Caki2 (cell line): ENCODE results near the gene PODNL1. TPM values are rescaled to one million over a fixed set of nuclear protein-coding genes. Genes with fewer than 3 reads are reported as not detected.

Experiments
- DNase-seq: peaks from one replicate; pipeline ENCODE4 v3.0.0-alpha.2; 2015; ENCODE audit warnings: low read depth
- in situ Hi-C: cut with HindIII; loops from 2 replicates; pipeline ENCODE4 v1.10.0; 2016; ENCODE audit warnings: low sequenced_read_pairs, low pct_unique_long_range_greater_than_20kb, mixed read lengths
- total RNA-seq: library from RNA; depleted of rRNA; stranded (reverse); fragments of >200 nt; shearing (Covaris generic); gene quantifications from 2 replicates; pipeline ENCODE4 v1.2.3, GENCODE V29; 2014; ENCODE audit warnings: low replicate concordance; rRNA removed

Gene PODNL1
- 16.1 TPM in 1 of 2 replicates, not detected in the other for total RNA-seq

- DNase-seq, result no peak
- in situ Hi-C loops, result no loop called here
Observed at GRCh38 chr19:13938301-13939064, at the start of gene PODNL1. Gene PODNL1 (minus strand): TSS chr19:13938417. CDS start chr19:13938181, 236 bp downstream.

- no peak for DNase-seq
- in situ Hi-C loops, result no loop called here
Observed at GRCh38 chr19:13987101-13987890, 49.1 kb upstream of the PODNL1 start.

GRCh38 chr19:13986348-13986904 lies 48.2 kb upstream of the PODNL1 start:
- no peak for DNase-seq
- in situ Hi-C loops, result no loop called here

- DNase-seq, result no peak
- in situ Hi-C loops, result no loop called here
Observed at GRCh38 chr19:13985771-13986347, 47.6 kb upstream of the PODNL1 start.

GRCh38 chr19:13984875-13985741 lies 46.9 kb upstream of the PODNL1 start:
- DNase-seq, result no peak
- in situ Hi-C loops, result no loop called here

- DNase-seq, result no peak
- in situ Hi-C loops, result no loop called here
Observed at GRCh38 chr19:13984186-13984585, 46.0 kb upstream of the PODNL1 start.

GRCh38 chr19:13983213-13983889 lies 45.1 kb upstream of the PODNL1 start:
- in situ Hi-C loops, result no loop called here
- DNase-seq, result no peak

- DNase-seq, result no peak
- in situ Hi-C loops, result no loop called here
Observed at GRCh38 chr19:13982773-13983172, 44.6 kb upstream of the PODNL1 start.

GRCh38 chr19:13981988-13982501 lies 43.8 kb upstream of the PODNL1 start:
- DNase-seq, result no peak
- in situ Hi-C loops, result no loop called here

GRCh38 chr19:13981467-13981866 lies 43.2 kb upstream of the PODNL1 start:
- no peak for DNase-seq
- in situ Hi-C loops, result no loop called here

- no peak for DNase-seq
- in situ Hi-C loops, result no loop called here
Observed at GRCh38 chr19:13981021-13981420, 42.8 kb upstream of the PODNL1 start.

GRCh38 chr19:13980340-13980739 lies 42.1 kb upstream of the PODNL1 start:
- in situ Hi-C loops, result no loop called here

GRCh38 chr19:13979686-13980085 lies 41.5 kb upstream of the PODNL1 start:
- in situ Hi-C loops, result no loop called here
- no peak for DNase-seq

More at GRCh38 chr19:13980340-13980739, 42.1 kb upstream of the PODNL1 start:
- DNase-seq, result no peak

- in situ Hi-C loops, result no loop called here
Observed at GRCh38 chr19:13979244-13979615, 41.0 kb upstream of the PODNL1 start.

GRCh38 chr19:13978351-13979243 lies 40.4 kb upstream of the PODNL1 start:
- DNase-seq, result no peak
- in situ Hi-C loops, result no loop called here

More at GRCh38 chr19:13979244-13979615, 41.0 kb upstream of the PODNL1 start:
- DNase-seq, result no peak

GRCh38 chr19:13977803-13978202 lies 39.6 kb upstream of the PODNL1 start:
- no peak for DNase-seq
- in situ Hi-C loops, result no loop called here
